CD14-positive monocyte (primary cell): ENCODE results near the gene ZNF677. TPM values are rescaled to one million over a fixed set of nuclear protein-coding genes. Genes with fewer than 3 reads are reported as not detected.
"Not testable (repeated sequence)": the region's sequence is repeated elsewhere in the genome, so short reads cannot be mapped to it uniquely, and the experiment has no call there.

Experiments used
- DNase-seq, 3 donors: peaks; one replicate each; pipeline ENCODE4 v3.0.0-alpha.2; 2011 to 2022
- H2AFZ ChIP-seq: 2 replicates; pipeline ENCODE4 v1.6.0; 2012; ENCODE audit warnings: mild to moderate bottlenecking, low read depth, low read length, inconsistent platforms; ENCODE audit not compliant: insufficient read depth, poor library complexity, severe bottlenecking
- H3K27ac ChIP-seq, 2 donors: 1 replicate in 1 of 2; 2 replicates in 1 of 2; pipeline ENCODE4 v1.5.1; 2012 to 2013; ENCODE audit warnings: low read length in 2 of 2, control low read depth in 1 of 2, inconsistent platforms in 1 of 2, low read depth in 1 of 2, mild to moderate bottlenecking in 1 of 2
- H3K27me3 ChIP-seq, 2 donors: one replicate each; pipeline versions ENCODE4 v1.6.0 to v1.6.1; 2011 to 2013; ENCODE audit warnings: low read length in 2 of 2; ENCODE audit not compliant: control insufficient read depth in 2 of 2, insufficient read depth in 2 of 2
- H3K36me3 ChIP-seq, 2 donors: replicated peaks in 1 of 2; 1 replicate in 1 of 2; 2 replicates in 1 of 2; pipeline versions ENCODE4 v1.5.1 to v1.6.1; 2012 to 2013; ENCODE audit warnings: low read length in 2 of 2, control low read depth in 1 of 2, inconsistent platforms in 1 of 2, mild to moderate bottlenecking in 1 of 2; ENCODE audit not compliant: insufficient read depth in 2 of 2, control insufficient read depth in 1 of 2
- H3K4me1 ChIP-seq, 2 donors: 1 replicate in 1 of 2; 2 replicates in 1 of 2; pipeline versions ENCODE4 v1.5.1 to v1.6.1; 2012 to 2013; ENCODE audit warnings: low read length in 2 of 2, control low read depth in 1 of 2, inconsistent platforms in 1 of 2, mild to moderate bottlenecking in 1 of 2, moderate library complexity in 1 of 2; ENCODE audit not compliant: insufficient read depth in 2 of 2, control insufficient read depth in 1 of 2
- H3K4me2 ChIP-seq: replicated peaks from 2 replicates; pipeline ENCODE3; 2012; ENCODE audit warnings: low read length, moderate library complexity, mild to moderate bottlenecking; ENCODE audit not compliant: poor library complexity, severe bottlenecking; ENCODE audit errors: extremely low read depth
- H3K4me3 ChIP-seq, 3 experiments: fragments of 200-600 bp in 1 of 3; sonication (generic) in 1 of 3; replicated peaks in 1 of 3; 1 replicate in 2 of 3; 2 replicates in 1 of 3; pipeline ENCODE4 v1.5.1; 2011 to 2013; ENCODE audit warnings: low read length in 3 of 3, mild to moderate bottlenecking in 3 of 3, control low read depth in 2 of 3, low read depth in 2 of 3, inconsistent platforms in 1 of 3, moderate library complexity in 1 of 3
- H3K79me2 ChIP-seq: 2 replicates; pipeline ENCODE4 v1.6.0; 2012; ENCODE audit warnings: mild to moderate bottlenecking, control low read depth, inconsistent platforms, low read length, moderate library complexity; ENCODE audit not compliant: insufficient read depth
- H3K9ac ChIP-seq: 2 replicates; pipeline ENCODE4 v1.6.0; 2017; ENCODE audit warnings: low read length, mild to moderate bottlenecking; ENCODE audit not compliant: insufficient read depth, poor library complexity, severe bottlenecking
- H3K9me3 ChIP-seq, 2 donors: replicated peaks in 1 of 2; 1 replicate in 1 of 2; 2 replicates in 1 of 2; pipeline versions ENCODE4 v1.5.1 to v1.6.1; 2012 to 2013; ENCODE audit warnings: low read length in 2 of 2, control low read depth in 1 of 2; ENCODE audit not compliant: control insufficient read depth in 1 of 2, insufficient read depth in 1 of 2
- H4K20me1 ChIP-seq: 2 replicates; pipeline ENCODE4 v1.6.0; 2012; ENCODE audit warnings: mild to moderate bottlenecking, low read length, control low read depth, moderate library complexity; ENCODE audit not compliant: insufficient read depth
- H3K27ac Mint-ChIP-seq, 7 donors: one replicate each; pipeline ENCODE4 v1.8.0; 2020; ENCODE audit warnings: mild to moderate bottlenecking in 7 of 7, mixed read lengths in 7 of 7, moderate library complexity in 6 of 7, inconsistent platforms in 2 of 7
- H3K27me3 Mint-ChIP-seq, 3 donors: one replicate each; pipeline ENCODE4 v1.8.0; 2021 to 2022; ENCODE audit warnings: low read depth in 3 of 3, mild to moderate bottlenecking in 3 of 3, mixed read lengths in 3 of 3, moderate library complexity in 3 of 3, inconsistent platforms in 1 of 3
- H3K36me3 Mint-ChIP-seq, 2 donors: one replicate each; pipeline ENCODE4 v1.8.0; 2020; ENCODE audit warnings: mixed read lengths in 2 of 2, inconsistent platforms in 1 of 2, mild to moderate bottlenecking in 1 of 2
- H3K4me1 Mint-ChIP-seq: one replicate; pipeline ENCODE4 v1.8.0; 2020; ENCODE audit warnings: mild to moderate bottlenecking, mixed read lengths
- H3K4me3 Mint-ChIP-seq, 2 donors: one replicate each; pipeline ENCODE4 v1.8.0; 2020; ENCODE audit warnings: mild to moderate bottlenecking in 2 of 2, mixed read lengths in 2 of 2, moderate library complexity in 1 of 2
- H3K9me3 Mint-ChIP-seq, 7 donors: one replicate each; pipeline ENCODE4 v1.8.0; 2020 to 2022; ENCODE audit warnings: mixed read lengths in 7 of 7, mild to moderate bottlenecking in 6 of 7, moderate library complexity in 6 of 7, inconsistent platforms in 2 of 7
- CTCF ChIP-seq: fragments of 200-600 bp; IDR thresholded peaks from one replicate; pipeline ENCODE4 v1.8.0; 2022; ENCODE audit warnings: antibody characterized with exemption, mild to moderate bottlenecking
- WGBS: methylation state at CpG from one replicate; pipeline ENCODE4 v1.1.5; 2013; ENCODE audit warnings: missing lambda C conversion rate; ENCODE audit not compliant: insufficient coverage; 5-methylcytosine and 5-hydroxymethylcytosine counted together
- intact Hi-C, 2 donors: fragments of 100-400 bp; cut with micrococcal nuclease; formaldehyde crosslinking; loops; one replicate each; pipeline versions ENCODE4 v1.15.0 to v1.15.1; 2023
- polyA plus RNA-seq, 3 donors: library from polyadenylated mRNA; depleted of rRNA in 1 of 3; unstranded in 2 of 3; stranded (reverse) in 1 of 3; fragments of 300-500 nt in 2 of 3; fragments of >200 nt in 1 of 3; fragmentation: Illumina TruSeq in 2 of 3; gene quantifications; 1 replicate in 2 of 3; 2 replicates in 1 of 3; pipeline ENCODE4 v1.2.3, GENCODE V29; 2012 to 2021

ZNF677 gene
- polyA plus RNA-seq, 3 donors = 0.68 to 2.1 (median 1.5) TPM

- no peaks in the 10 kb centered on the region for H4K20me1 ChIP-seq
- H3K9ac ChIP-seq = no peak overlapping the region
- no peak overlapping the region for H3K27ac ChIP-seq
- Mint-ChIP-seq H3K27me3 (peaks cover 3 to 7% (median 4%) of the 10 kb centered on the region in 3 donors), H3K4me1 (peaks cover 26% of the 10 kb centered on the region), H3K27ac (no peak overlapping the region), H3K4me3 (no peak overlapping the region), H3K36me3 (peaks cover 8 to 14% of the 10 kb centered on the region in 2 donors), H3K9me3 (peaks cover 25 to 50% (median 47%) of the 10 kb centered on the region in 7 donors)
- H2AFZ ChIP-seq = no peak overlapping the region
- no peak overlapping the region for H3K4me2 ChIP-seq
- no peak for DNase-seq
- H3K36me3 ChIP-seq = peaks cover 0 to 12% of the 10 kb centered on the region in 2 donors
- H3K27me3 ChIP-seq = no peaks in the 10 kb centered on the region
- TF ChIP-seq CTCF = no peak
- intact Hi-C loops = loop anchor here (5.0 to 10.0 kb wide), 8 partner anchors 33 to 555 kb away; partner anchors contain the start of genes ZNF765 (in 2 of the 2), ZNF347 (in 1 of the 2), ZNF525 (in 1 of the 2) and ZNF611 (in 1 of the 2)
- peaks cover 23 to 39% of the 10 kb centered on the region in 2 donors for H3K9me3 ChIP-seq
- H3K4me1 ChIP-seq = peaks cover 12 to 15% of the 10 kb centered on the region in 2 donors
- no CpG with 5 or more reads among the region's 3 CpGs for WGBS
- H3K4me3 ChIP-seq = no peak overlapping the region
- no peaks in the 10 kb centered on the region for H3K79me2 ChIP-seq
Observed at GRCh38 chr19:53190253-53190652, 64.4 kb downstream of the ZNF677 start.

DNA sequence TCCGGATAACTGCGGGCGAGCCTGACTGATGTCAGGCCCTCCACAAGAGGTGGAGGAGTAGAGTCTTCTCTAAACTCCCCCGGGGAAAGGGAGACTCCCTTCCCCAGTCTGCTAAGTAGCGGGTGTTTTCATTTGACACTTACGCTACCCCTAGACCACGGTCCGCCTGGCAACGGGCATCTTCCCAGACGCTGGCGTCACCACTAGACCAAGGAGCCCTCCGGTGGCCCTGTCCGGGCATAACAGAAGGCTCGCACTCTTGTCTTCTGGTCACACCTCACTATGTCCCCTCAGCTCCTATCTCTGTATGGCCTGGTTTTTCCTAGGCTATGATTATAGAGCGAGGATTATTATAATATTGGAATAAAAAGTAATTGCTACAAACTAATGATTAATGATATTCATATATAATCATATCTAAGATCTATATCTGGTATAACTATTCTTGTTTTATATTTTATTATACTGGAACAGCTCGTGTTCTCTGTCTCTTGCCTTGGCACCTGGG is 64.9 kb downstream of the ZNF677 start:
- peaks cover 25 to 49% (median 44%) of the 10 kb centered on the region in 7 donors for H3K9me3 Mint-ChIP-seq
- 100% methylated on average over 1 of the region's 16 CpGs for WGBS

More for the DNA sequence above, 64.9 kb downstream of the ZNF677 start:
- H2AFZ ChIP-seq, H3K9ac ChIP-seq, H3K27ac Mint-ChIP-seq, H3K27ac ChIP-seq, H3K4me3 Mint-ChIP-seq, H3K27me3 Mint-ChIP-seq, H3K79me2 ChIP-seq, DNase-seq, H3K4me2 ChIP-seq, H3K27me3 ChIP-seq, H3K4me3 ChIP-seq, H4K20me1 ChIP-seq: not testable (repeated sequence)
- Histone ChIP-seq H3K36me3 (peaks cover 0 to 12% of the 10 kb centered on the region in 2 donors), H3K9me3 (peaks cover 23 to 39% of the 10 kb centered on the region in 2 donors), H3K4me1 (peaks cover 12 to 15% of the 10 kb centered on the region in 2 donors)
- peaks cover 23% of the 10 kb centered on the region for H3K4me1 Mint-ChIP-seq
- peaks cover 8 to 14% of the 10 kb centered on the region in 2 donors for H3K36me3 Mint-ChIP-seq
- intact Hi-C loops = loop anchor here (5.0 to 10.0 kb wide), 8 partner anchors 32 to 555 kb away; partner anchors contain the start of genes ZNF765 (in 2 of the 2), ZNF347 (in 1 of the 2), ZNF525 (in 1 of the 2) and ZNF611 (in 1 of the 2)

Other genes with a start within 250 kb of the ZNF677 start
- not detected for gene ERVV-1, start 241.0 kb downstream of the ZNF677 start, polyA plus RNA-seq
- not detected for gene ERVV-2, start 210.1 kb downstream of the ZNF677 start, polyA plus RNA-seq
- gene ZNF160, start 151.5 kb downstream of the ZNF677 start, polyA plus RNA-seq = 10 to 100 TPM in 1 of 3 donors, 1 to 10 TPM in 2; 6.4 to 24.5 (median 7.7) TPM
- under 1 TPM in 2 of 3 donors, not detected in 1; 0.11 to 0.17 TPM for gene ZNF415, start 122.0 kb downstream of the ZNF677 start, polyA plus RNA-seq
- gene ZNF347, start 95.8 kb downstream of the ZNF677 start, polyA plus RNA-seq = 1 to 10 TPM in 2 of 3 donors, under 1 TPM in 1; 0.89 to 3.3 (median 2.0) TPM
- gene ZNF665, start 61.5 kb downstream of the ZNF677 start, polyA plus RNA-seq = 1 to 10 TPM in 1 of 3 donors, under 1 TPM in 2; 0.68 to 1.7 (median 0.88) TPM
- gene VN1R2, start 3.4 kb upstream of the ZNF677 start, polyA plus RNA-seq = not detected
- not detected for gene VN1R4, start 12.8 kb upstream of the ZNF677 start, polyA plus RNA-seq
- 1 to 10 TPM in 2 of 3 donors, under 1 TPM in 1; 0.51 to 3.6 (median 2.6) TPM for gene ZNF845, start 78.9 kb upstream of the ZNF677 start, polyA plus RNA-seq
- 1 to 10 TPM in 1 of 3 donors, under 1 TPM in 2; 0.29 to 2.0 (median 0.64) TPM for gene ZNF525, start 110.8 kb upstream of the ZNF677 start, polyA plus RNA-seq
- 1 to 10 TPM; 1.5 to 5.0 (median 3.4) TPM for gene ZNF765, start 140.3 kb upstream of the ZNF677 start, polyA plus RNA-seq
- 1 to 10 TPM; 3.4 to 6.1 (median 5.6) TPM for gene ZNF761, start 177.1 kb upstream of the ZNF677 start, polyA plus RNA-seq
- gene ZNF813, start 212.9 kb upstream of the ZNF677 start, polyA plus RNA-seq = 1 to 10 TPM in 1 of 3 donors, under 1 TPM in 2; 0.32 to 1.9 (median 0.61) TPM